GM23338 (cell line): ENCODE data around the gene TNS1. TPM values are rescaled to one million over a fixed set of nuclear protein-coding genes. Genes with fewer than 3 reads are reported as not detected.
A peak's percentile ranks its signal among the peaks of the same experiment; 100 is the strongest.

Source experiments
- ATAC-seq: fragments of 200-7000 bp; cut with Tn5 transposase; 3 replicates; pipeline ENCODE4 v1.9.1; 2020
- DNase-seq: peaks from one replicate; pipeline ENCODE4 v3.0.0-alpha.2; 2015; ENCODE audit warnings: low spot score
- H2AFZ ChIP-seq: fragments of 200-600 bp; sonication (generic); 2 replicates; pipeline ENCODE4 v1.8.0; 2016; ENCODE audit warnings: antibody characterized with exemption, mild to moderate bottlenecking, moderate library complexity
- H3F3A ChIP-seq: fragments of 200-600 bp; sonication (generic); replicated peaks from 2 replicates; pipeline ENCODE4 v1.8.0; 2017; ENCODE audit warnings: antibody characterized with exemption, mixed run types, low read depth
- H3K27ac ChIP-seq: fragments of 200-600 bp; sonication (generic); 2 replicates; pipeline ENCODE4 v1.6.1; 2016; ENCODE audit warnings: low read depth
- H3K27me3 ChIP-seq: fragments of 200-600 bp; sonication (generic); 2 replicates; pipeline ENCODE4 v1.8.0; 2016; ENCODE audit warnings: mild to moderate bottlenecking, mixed run types, moderate library complexity; ENCODE audit not compliant: insufficient read depth
- H3K36me3 ChIP-seq: fragments of 200-600 bp; sonication (generic); 2 replicates; pipeline ENCODE4 v1.8.0; 2016; ENCODE audit warnings: mild to moderate bottlenecking; ENCODE audit not compliant: insufficient read depth
- H3K4me1 ChIP-seq: fragments of 200-600 bp; sonication (generic); 2 replicates; pipeline ENCODE4 v1.8.0; 2016; ENCODE audit warnings: mild to moderate bottlenecking, moderate library complexity; ENCODE audit not compliant: insufficient read depth
- H3K4me2 ChIP-seq: fragments of 200-600 bp; sonication (generic); 2 replicates; pipeline ENCODE4 v1.7.1; 2017; ENCODE audit warnings: mixed run types
- H3K4me3 ChIP-seq: fragments of 200-600 bp; sonication (generic); 2 replicates; pipeline ENCODE4 v1.6.1; 2016; ENCODE audit warnings: mixed run types
- H3K79me2 ChIP-seq: fragments of 200-600 bp; sonication (generic); replicated peaks from 2 replicates; pipeline ENCODE4 v1.8.0; 2017; ENCODE audit warnings: mild to moderate bottlenecking; ENCODE audit not compliant: insufficient read depth
- H3K9me2 ChIP-seq: fragments of 200-600 bp; sonication (generic); 2 replicates; pipeline ENCODE4 v1.8.0; 2017; ENCODE audit not compliant: insufficient read depth
- H4K20me1 ChIP-seq: fragments of 200-600 bp; sonication (generic); replicated peaks from 2 replicates; pipeline ENCODE4 v1.8.0; 2017; ENCODE audit warnings: mild to moderate bottlenecking; ENCODE audit not compliant: insufficient read depth
- H3K27ac Mint-ChIP-seq: 2 replicates; pipeline ENCODE4 v1.8.0; 2020; ENCODE audit warnings: inconsistent platforms, mild to moderate bottlenecking, moderate library complexity, mixed read lengths
- H3K27me3 Mint-ChIP-seq: 3 replicates; pipeline ENCODE4 v1.8.0; 2022; ENCODE audit warnings: low read depth, mild to moderate bottlenecking, moderate library complexity, mixed read lengths, inconsistent platforms; ENCODE audit not compliant: insufficient read depth, poor library complexity
- H3K36me3 Mint-ChIP-seq: 3 replicates; pipeline ENCODE4 v1.8.0; 2021; ENCODE audit warnings: low read depth, mild to moderate bottlenecking, inconsistent platforms, moderate library complexity, mixed read lengths
- H3K4me1 Mint-ChIP-seq: 3 replicates; pipeline ENCODE4 v1.8.0; 2020; ENCODE audit warnings: mild to moderate bottlenecking, inconsistent platforms, mixed read lengths
- H3K4me3 Mint-ChIP-seq: 3 replicates; pipeline ENCODE4 v1.8.0; 2021; ENCODE audit warnings: moderate library complexity, mild to moderate bottlenecking, inconsistent platforms, mixed read lengths
- H3K9me3 Mint-ChIP-seq: 3 replicates; pipeline ENCODE4 v1.8.0; 2020; ENCODE audit warnings: moderate library complexity, mild to moderate bottlenecking, inconsistent platforms, mixed read lengths
- CREB1 ChIP-seq: fragments of 250-450 bp; sonication (Bioruptor Pico); IDR thresholded peaks from 2 replicates; pipeline ENCODE4 v1.5.0; 2020; ENCODE audit warnings: low read depth, mild to moderate bottlenecking, moderate library complexity
- EZH2 ChIP-seq: fragments of 200-600 bp; sonication (generic); IDR thresholded peaks from one replicate; pipeline ENCODE4 v1.8.0; 2017; ENCODE audit warnings: antibody characterized with exemption, mild to moderate bottlenecking, low read depth; ENCODE audit not compliant: unreplicated experiment
- EZH2phosphoT487 ChIP-seq: fragments of 200-600 bp; sonication (generic); IDR thresholded peaks from one replicate; pipeline ENCODE4 v1.8.1; 2018; ENCODE audit warnings: antibody characterized with exemption; ENCODE audit not compliant: unreplicated experiment
- JUNB ChIP-seq: IDR thresholded peaks from one replicate; pipeline ENCODE4 v1.6.1; 2016; ENCODE audit warnings: antibody characterized with exemption; ENCODE audit not compliant: unreplicated experiment
- NANOG ChIP-seq: IDR thresholded peaks from 2 replicates; pipeline ENCODE4 v1.6.1; 2016; ENCODE audit warnings: antibody characterized with exemption, borderline replicate concordance
- POLR2AphosphoS5 ChIP-seq: IDR thresholded peaks from 2 replicates; pipeline ENCODE4 v1.6.1; 2016; ENCODE audit warnings: antibody characterized with exemption, low read depth
- STAT1 ChIP-seq: IDR thresholded peaks from one replicate; pipeline ENCODE4 v1.6.1; 2016; ENCODE audit warnings: antibody characterized with exemption; ENCODE audit not compliant: unreplicated experiment
- ZNF114 ChIP-seq: fragments of 250-450 bp; sonication (Bioruptor Pico); IDR thresholded peaks from 2 replicates; pipeline ENCODE4 v1.5.0; 2020; ENCODE audit warnings: mild to moderate bottlenecking, moderate library complexity
- ZNF331 ChIP-seq: fragments of 250-450 bp; sonication (Bioruptor Pico); IDR thresholded peaks from 2 replicates; pipeline ENCODE4 v1.5.0; 2020; ENCODE audit warnings: low read depth, mild to moderate bottlenecking, moderate library complexity
- polyA plus RNA-seq: library from polyadenylated mRNA; unstranded; fragments of >200 nt; fragmentation: Nextera tagmentation; extraction: Ambion mirVana; gene quantifications from 2 replicates; pipeline ENCODE4 v1.2.1, GENCODE V29; 2016
- total RNA-seq: library from RNA; depleted of rRNA; stranded (reverse); fragments of >200 nt; shearing (Covaris generic); gene quantifications from 2 replicates; pipeline ENCODE4 v1.2.3, GENCODE V29; 2014
- TF ChIP-seq, protein P1 (sequence below): IDR thresholded peaks from one replicate; pipeline ENCODE4 v1.6.1; 2018; ENCODE audit warnings: antibody characterized with exemption; ENCODE audit not compliant: unreplicated experiment
- TF ChIP-seq, protein P2 (sequence below): fragments of 250-450 bp; sonication (Bioruptor Pico); IDR thresholded peaks from 2 replicates; pipeline ENCODE4 v1.5.0; 2020; ENCODE audit warnings: mild to moderate bottlenecking, moderate library complexity
- TF ChIP-seq, protein P3 (sequence below), 2 experiments: fragments of 200-600 bp in 1 of 2; sonication (generic) in 1 of 2; conservative IDR thresholded peaks; 2 replicates each; pipeline versions ENCODE4 v1.5.1 to v1.6.1; 2016 to 2017; ENCODE audit warnings: antibody characterized with exemption in 2 of 2, low read depth in 2 of 2, mild to moderate bottlenecking in 2 of 2, moderate library complexity in 1 of 2
- TF ChIP-seq, protein P4 (sequence below): IDR thresholded peaks from 2 replicates; pipeline ENCODE4 v1.6.1; 2016; ENCODE audit warnings: antibody characterized with exemption

TNS1 gene
- total and polyA plus RNA-seq, 2 experiments from 2014 or later, result 2.0 to 7.4 TPM

DNA sequence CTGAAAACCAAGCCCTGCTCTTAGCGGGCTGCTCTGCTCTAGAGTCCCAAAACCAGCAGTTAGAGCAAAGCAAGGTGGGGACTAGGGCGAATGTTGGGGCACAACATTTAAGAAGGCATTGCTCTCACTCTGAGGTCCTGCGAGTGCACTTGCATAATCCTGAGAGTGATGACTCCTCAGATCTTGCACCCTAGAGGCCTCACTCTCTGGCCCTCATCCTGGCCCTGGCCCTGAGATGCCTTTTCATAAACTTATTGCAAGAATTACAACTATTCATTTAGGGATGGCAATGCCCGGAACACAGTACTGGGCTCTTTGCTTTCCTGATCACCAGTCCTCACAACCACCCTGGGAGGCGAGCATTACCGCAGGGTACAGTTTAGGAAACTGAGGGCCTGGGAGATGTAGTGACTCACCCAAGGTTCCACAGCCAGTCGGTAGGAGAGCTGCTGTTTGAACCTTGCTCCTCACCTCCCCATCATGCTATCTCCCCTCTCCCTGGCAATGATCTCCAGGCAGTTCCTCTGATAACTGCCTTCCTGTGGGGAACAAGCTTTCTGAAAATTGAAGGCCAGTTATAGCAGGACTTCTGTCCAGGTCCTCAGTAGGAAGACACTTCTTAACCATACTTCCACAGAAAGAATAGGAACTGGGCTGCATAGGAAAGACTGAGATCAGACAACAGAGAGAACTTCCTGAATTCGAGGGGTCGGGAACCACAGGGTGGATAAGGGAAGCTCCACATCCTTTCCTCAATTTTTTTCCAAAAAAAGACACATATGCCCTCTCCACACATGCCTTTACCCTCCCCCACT lies 91.3 kb downstream of the TNS1 start:
- TF ChIP-seq, protein P1, sequence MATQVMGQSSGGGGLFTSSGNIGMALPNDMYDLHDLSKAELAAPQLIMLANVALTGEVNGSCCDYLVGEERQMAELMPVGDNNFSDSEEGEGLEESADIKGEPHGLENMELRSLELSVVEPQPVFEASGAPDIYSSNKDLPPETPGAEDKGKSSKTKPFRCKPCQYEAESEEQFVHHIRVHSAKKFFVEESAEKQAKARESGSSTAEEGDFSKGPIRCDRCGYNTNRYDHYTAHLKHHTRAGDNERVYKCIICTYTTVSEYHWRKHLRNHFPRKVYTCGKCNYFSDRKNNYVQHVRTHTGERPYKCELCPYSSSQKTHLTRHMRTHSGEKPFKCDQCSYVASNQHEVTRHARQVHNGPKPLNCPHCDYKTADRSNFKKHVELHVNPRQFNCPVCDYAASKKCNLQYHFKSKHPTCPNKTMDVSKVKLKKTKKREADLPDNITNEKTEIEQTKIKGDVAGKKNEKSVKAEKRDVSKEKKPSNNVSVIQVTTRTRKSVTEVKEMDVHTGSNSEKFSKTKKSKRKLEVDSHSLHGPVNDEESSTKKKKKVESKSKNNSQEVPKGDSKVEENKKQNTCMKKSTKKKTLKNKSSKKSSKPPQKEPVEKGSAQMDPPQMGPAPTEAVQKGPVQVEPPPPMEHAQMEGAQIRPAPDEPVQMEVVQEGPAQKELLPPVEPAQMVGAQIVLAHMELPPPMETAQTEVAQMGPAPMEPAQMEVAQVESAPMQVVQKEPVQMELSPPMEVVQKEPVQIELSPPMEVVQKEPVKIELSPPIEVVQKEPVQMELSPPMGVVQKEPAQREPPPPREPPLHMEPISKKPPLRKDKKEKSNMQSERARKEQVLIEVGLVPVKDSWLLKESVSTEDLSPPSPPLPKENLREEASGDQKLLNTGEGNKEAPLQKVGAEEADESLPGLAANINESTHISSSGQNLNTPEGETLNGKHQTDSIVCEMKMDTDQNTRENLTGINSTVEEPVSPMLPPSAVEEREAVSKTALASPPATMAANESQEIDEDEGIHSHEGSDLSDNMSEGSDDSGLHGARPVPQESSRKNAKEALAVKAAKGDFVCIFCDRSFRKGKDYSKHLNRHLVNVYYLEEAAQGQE, result no peak
- TF ChIP-seq NANOG (no peak), EZH2phosphoT487 (no peak), STAT1 (no peak), ZNF331 (CRISPR knock-in tag) (no peak), CREB1 (CRISPR knock-in tag) (no peak), EZH2 (no peak), ZNF114 (CRISPR knock-in tag) (no peak), JUNB (no peak), POLR2AphosphoS5 (no peak)
- TF ChIP-seq, protein P2, sequence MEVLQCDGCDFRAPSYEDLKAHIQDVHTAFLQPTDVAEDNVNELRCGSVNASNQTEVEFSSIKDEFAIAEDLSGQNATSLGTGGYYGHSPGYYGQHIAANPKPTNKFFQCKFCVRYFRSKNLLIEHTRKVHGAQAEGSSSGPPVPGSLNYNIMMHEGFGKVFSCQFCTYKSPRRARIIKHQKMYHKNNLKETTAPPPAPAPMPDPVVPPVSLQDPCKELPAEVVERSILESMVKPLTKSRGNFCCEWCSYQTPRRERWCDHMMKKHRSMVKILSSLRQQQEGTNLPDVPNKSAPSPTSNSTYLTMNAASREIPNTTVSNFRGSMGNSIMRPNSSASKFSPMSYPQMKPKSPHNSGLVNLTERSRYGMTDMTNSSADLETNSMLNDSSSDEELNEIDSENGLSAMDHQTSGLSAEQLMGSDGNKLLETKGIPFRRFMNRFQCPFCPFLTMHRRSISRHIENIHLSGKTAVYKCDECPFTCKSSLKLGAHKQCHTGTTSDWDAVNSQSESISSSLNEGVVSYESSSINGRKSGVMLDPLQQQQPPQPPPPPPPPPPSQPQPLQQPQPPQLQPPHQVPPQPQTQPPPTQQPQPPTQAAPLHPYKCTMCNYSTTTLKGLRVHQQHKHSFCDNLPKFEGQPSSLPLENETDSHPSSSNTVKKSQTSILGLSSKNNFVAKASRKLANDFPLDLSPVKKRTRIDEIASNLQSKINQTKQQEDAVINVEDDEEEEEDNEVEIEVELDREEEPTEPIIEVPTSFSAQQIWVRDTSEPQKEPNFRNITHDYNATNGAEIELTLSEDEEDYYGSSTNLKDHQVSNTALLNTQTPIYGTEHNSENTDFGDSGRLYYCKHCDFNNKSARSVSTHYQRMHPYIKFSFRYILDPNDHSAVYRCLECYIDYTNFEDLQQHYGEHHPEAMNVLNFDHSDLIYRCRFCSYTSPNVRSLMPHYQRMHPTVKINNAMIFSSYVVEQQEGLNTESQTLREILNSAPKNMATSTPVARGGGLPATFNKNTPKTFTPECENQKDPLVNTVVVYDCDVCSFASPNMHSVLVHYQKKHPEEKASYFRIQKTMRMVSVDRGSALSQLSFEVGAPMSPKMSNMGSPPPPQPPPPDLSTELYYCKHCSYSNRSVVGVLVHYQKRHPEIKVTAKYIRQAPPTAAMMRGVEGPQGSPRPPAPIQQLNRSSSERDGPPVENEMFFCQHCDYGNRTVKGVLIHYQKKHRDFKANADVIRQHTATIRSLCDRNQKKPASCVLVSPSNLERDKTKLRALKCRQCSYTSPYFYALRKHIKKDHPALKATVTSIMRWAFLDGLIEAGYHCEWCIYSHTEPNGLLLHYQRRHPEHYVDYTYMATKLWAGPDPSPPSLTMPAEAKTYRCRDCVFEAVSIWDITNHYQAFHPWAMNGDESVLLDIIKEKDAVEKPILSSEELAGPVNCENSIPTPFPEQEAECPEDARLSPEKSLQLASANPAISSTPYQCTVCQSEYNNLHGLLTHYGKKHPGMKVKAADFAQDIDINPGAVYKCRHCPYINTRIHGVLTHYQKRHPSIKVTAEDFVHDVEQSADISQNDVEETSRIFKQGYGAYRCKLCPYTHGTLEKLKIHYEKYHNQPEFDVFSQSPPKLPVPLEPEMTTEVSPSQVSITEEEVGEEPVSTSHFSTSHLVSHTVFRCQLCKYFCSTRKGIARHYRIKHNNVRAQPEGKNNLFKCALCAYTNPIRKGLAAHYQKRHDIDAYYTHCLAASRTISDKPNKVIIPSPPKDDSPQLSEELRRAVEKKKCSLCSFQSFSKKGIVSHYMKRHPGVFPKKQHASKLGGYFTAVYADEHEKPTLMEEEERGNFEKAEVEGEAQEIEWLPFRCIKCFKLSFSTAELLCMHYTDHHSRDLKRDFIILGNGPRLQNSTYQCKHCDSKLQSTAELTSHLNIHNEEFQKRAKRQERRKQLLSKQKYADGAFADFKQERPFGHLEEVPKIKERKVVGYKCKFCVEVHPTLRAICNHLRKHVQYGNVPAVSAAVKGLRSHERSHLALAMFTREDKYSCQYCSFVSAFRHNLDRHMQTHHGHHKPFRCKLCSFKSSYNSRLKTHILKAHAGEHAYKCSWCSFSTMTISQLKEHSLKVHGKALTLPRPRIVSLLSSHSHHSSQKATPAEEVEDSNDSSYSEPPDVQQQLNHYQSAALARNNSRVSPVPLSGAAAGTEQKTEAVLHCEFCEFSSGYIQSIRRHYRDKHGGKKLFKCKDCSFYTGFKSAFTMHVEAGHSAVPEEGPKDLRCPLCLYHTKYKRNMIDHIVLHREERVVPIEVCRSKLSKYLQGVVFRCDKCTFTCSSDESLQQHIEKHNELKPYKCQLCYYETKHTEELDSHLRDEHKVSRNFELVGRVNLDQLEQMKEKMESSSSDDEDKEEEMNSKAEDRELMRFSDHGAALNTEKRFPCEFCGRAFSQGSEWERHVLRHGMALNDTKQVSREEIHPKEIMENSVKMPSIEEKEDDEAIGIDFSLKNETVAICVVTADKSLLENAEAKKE, result no peak
- TF ChIP-seq, protein P3, sequence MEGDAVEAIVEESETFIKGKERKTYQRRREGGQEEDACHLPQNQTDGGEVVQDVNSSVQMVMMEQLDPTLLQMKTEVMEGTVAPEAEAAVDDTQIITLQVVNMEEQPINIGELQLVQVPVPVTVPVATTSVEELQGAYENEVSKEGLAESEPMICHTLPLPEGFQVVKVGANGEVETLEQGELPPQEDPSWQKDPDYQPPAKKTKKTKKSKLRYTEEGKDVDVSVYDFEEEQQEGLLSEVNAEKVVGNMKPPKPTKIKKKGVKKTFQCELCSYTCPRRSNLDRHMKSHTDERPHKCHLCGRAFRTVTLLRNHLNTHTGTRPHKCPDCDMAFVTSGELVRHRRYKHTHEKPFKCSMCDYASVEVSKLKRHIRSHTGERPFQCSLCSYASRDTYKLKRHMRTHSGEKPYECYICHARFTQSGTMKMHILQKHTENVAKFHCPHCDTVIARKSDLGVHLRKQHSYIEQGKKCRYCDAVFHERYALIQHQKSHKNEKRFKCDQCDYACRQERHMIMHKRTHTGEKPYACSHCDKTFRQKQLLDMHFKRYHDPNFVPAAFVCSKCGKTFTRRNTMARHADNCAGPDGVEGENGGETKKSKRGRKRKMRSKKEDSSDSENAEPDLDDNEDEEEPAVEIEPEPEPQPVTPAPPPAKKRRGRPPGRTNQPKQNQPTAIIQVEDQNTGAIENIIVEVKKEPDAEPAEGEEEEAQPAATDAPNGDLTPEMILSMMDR (conservative IDR thresholded peaks at IDR 0.05; ENCODE audit: low read depth in 2 of 2), result no peak
- TF ChIP-seq, protein P4, sequence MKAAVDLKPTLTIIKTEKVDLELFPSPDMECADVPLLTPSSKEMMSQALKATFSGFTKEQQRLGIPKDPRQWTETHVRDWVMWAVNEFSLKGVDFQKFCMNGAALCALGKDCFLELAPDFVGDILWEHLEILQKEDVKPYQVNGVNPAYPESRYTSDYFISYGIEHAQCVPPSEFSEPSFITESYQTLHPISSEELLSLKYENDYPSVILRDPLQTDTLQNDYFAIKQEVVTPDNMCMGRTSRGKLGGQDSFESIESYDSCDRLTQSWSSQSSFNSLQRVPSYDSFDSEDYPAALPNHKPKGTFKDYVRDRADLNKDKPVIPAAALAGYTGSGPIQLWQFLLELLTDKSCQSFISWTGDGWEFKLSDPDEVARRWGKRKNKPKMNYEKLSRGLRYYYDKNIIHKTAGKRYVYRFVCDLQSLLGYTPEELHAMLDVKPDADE, result no peak
- no peaks in the 10 kb centered on the region for H4K20me1 ChIP-seq
- H3K79me2 ChIP-seq, result no peaks in the 10 kb centered on the region
- no peaks in the 10 kb centered on the region for H3K27me3 ChIP-seq
- peak overlapping the region; percentile 45 for H3K4me3 ChIP-seq
- peak overlapping the region; percentile 94; the same call in 1 of the 2 replicates for H2AFZ ChIP-seq
- peak overlapping the region; percentile 41; the same call in 2 of the 3 replicates for H3K4me3 Mint-ChIP-seq
- no peaks in the 10 kb centered on the region; the same call in 2 of the 3 replicates for H3K36me3 Mint-ChIP-seq
- peak overlapping the region; percentile 76 for H3K4me2 ChIP-seq
- H3K4me1 Mint-ChIP-seq, result peaks cover 51% of the 10 kb centered on the region
- H3K27me3 Mint-ChIP-seq, result peaks cover 23% of the 10 kb centered on the region
- no peaks in the 10 kb centered on the region for H3K9me2 ChIP-seq
- DNase-seq, result no peak
- H3K36me3 ChIP-seq, result no peaks in the 10 kb centered on the region
- H3K4me1 ChIP-seq, result peaks cover 18% of the 10 kb centered on the region
- H3K27ac ChIP-seq, result no peak overlapping the region
- H3F3A ChIP-seq, result no peaks in the 10 kb centered on the region
- no peak overlapping the region for H3K27ac Mint-ChIP-seq
- no peak for ATAC-seq
- no peaks in the 10 kb centered on the region for H3K9me3 Mint-ChIP-seq
